Lung (tissue), 12 donors: ENCODE measurements around the gene BSG. TPM values are rescaled to one million over a fixed set of nuclear protein-coding genes. Genes with fewer than 3 reads are reported as not detected.

Experiments used
- ATAC-seq: fragments of 200-7000 bp; cut with Tn5 transposase; one replicate; pipeline ENCODE4 v1.9.1; 2020; ENCODE audit warnings: moderate number of reproducible peaks; ENCODE audit not compliant: insufficient read depth, low FRiP score
- DNase-seq, 3 donors: peaks; one replicate each; pipeline ENCODE4 v3.0.0-alpha.2; 2013 to 2017
- H3K27ac ChIP-seq, 2 donors: one replicate each; pipeline ENCODE4 v1.5.1; 2013; ENCODE audit warnings: mild to moderate bottlenecking in 2 of 2, moderate library complexity in 2 of 2, control low read depth in 1 of 2, inconsistent platforms in 1 of 2, low read depth in 1 of 2, low read length in 1 of 2
- H3K27me3 ChIP-seq, 3 donors: one replicate each; pipeline ENCODE4 v1.5.1; 2013; ENCODE audit warnings: low read length in 2 of 3; ENCODE audit not compliant: control insufficient read depth in 3 of 3, insufficient read depth in 3 of 3
- H3K36me3 ChIP-seq, 4 donors: one replicate each; pipeline ENCODE4 v1.5.1; 2013; ENCODE audit warnings: low read length in 4 of 4, mild to moderate bottlenecking in 1 of 4, moderate library complexity in 1 of 4; ENCODE audit not compliant: control insufficient read depth in 4 of 4, insufficient read depth in 4 of 4
- H3K4me1 ChIP-seq, 5 donors: one replicate each; pipeline ENCODE4 v1.5.1; 2013; ENCODE audit warnings: low read length in 5 of 5, mild to moderate bottlenecking in 2 of 5, moderate library complexity in 1 of 5; ENCODE audit not compliant: control insufficient read depth in 5 of 5, insufficient read depth in 5 of 5
- H3K4me3 ChIP-seq: one replicate; pipeline ENCODE4 v1.5.1; 2013; ENCODE audit warnings: mild to moderate bottlenecking, control low read depth, moderate library complexity
- H3K9ac ChIP-seq, 2 donors: one replicate each; pipeline ENCODE4 v1.5.1; 2013; ENCODE audit warnings: low read length in 2 of 2, control low read depth in 1 of 2; ENCODE audit not compliant: insufficient read depth in 1 of 2
- H3K9me3 ChIP-seq, 4 donors: one replicate each; pipeline ENCODE4 v1.5.1; 2013; ENCODE audit warnings: low read length in 3 of 4, mild to moderate bottlenecking in 1 of 4, moderate library complexity in 1 of 4; ENCODE audit not compliant: control insufficient read depth in 4 of 4, insufficient read depth in 3 of 4
- WGBS, 2 donors: extraction: QIAGEN DNeasy Blood & Tissue Kit; methylation state at CpG; one replicate each; pipeline ENCODE4 v1.1.7; 2013; 5-methylcytosine and 5-hydroxymethylcytosine counted together
- polyA plus RNA-seq, 2 donors: library from polyadenylated mRNA; stranded (reverse); fragments of 200-250 nt; gene quantifications; one replicate each; pipeline ENCODE4 v1.2.1, GENCODE V29; 2013
- total RNA-seq, 2 donors: library from RNA; depleted of rRNA in 1 of 2; stranded (reverse); fragments of >200 nt in 1 of 2; gene quantifications; one replicate each; pipeline ENCODE4 v1.2.1, GENCODE V29; 2014 to 2021
- TF ChIP-seq, protein P1 (sequence below): IDR thresholded peaks from 2 replicates; pipeline ENCODE4 v1.5.1; 2012; ENCODE audit warnings: mild to moderate bottlenecking; ENCODE audit errors: control extremely low read depth, extremely low read depth
- donor health status: control.
- donor health status: control.
- donor health status: Bipolar disorder and iron deficiency.
- donor health status: healthy.
- donor health status: DM: yes; HTN: yes; CAD: no.

The BSG gene
- total and polyA plus RNA-seq, 4 donors: 239 to 416 (median 355) TPM

DNA sequence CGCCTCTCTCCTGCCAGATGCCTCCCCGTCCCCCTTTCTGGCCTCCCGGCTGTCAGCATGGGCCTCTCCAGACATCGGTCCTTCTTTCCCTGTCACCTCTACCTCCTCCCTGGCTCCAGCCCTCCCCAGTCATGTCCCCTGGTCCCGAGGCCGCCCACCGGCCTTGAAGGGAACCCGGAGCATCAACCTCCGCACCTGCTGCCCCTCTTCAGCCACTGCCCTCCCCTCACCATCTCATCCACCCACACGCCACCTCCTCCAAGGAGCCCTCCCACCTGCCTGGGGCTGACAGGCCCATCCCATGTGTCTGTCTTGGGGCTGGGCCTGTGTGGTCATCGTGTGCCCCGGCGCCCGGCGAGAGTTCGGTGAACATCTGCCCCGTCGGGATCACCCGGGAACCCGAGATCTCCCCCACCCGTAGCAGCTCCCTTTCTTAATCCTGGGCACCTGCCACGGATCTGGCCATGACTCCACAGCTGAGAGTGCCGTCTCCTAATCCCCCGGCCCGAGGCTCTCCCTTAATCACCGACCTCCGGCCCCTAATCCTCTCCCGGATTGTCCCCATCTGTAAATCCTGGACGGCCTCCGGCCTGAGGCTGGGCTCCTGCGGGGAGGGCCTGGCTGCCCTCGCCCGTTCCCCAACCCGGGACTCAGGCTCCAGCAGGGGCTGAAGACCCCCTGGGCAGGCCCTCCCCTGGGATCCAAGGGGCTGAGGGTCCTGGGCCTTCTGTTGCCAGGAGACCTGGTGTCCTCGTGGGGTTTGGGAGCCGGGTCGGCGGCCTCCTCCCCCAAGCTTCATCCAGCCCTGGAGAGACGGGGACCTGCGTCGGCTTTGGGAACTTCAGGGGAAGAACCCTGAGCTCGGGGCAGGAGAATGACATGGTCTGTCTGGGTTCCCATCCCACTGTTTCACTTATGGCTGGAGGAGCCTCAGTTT, 23.2 kb downstream of the BSG start:
- Histone ChIP-seq H3K4me3 (no peak overlapping the region), H3K4me1 (peaks cover 0 to 5% (median 0%) of the 10 kb centered on the region in 5 donors), H3K36me3 (no peaks in the 10 kb centered on the region), H3K9ac (no peak overlapping the region), H3K27ac (no peak overlapping the region), H3K27me3 (peaks cover 0 to 23% (median 17%) of the 10 kb centered on the region in 3 donors), H3K9me3 (peaks cover 0 to 5% (median 0%) of the 10 kb centered on the region in 4 donors)
- TF ChIP-seq, protein P1, sequence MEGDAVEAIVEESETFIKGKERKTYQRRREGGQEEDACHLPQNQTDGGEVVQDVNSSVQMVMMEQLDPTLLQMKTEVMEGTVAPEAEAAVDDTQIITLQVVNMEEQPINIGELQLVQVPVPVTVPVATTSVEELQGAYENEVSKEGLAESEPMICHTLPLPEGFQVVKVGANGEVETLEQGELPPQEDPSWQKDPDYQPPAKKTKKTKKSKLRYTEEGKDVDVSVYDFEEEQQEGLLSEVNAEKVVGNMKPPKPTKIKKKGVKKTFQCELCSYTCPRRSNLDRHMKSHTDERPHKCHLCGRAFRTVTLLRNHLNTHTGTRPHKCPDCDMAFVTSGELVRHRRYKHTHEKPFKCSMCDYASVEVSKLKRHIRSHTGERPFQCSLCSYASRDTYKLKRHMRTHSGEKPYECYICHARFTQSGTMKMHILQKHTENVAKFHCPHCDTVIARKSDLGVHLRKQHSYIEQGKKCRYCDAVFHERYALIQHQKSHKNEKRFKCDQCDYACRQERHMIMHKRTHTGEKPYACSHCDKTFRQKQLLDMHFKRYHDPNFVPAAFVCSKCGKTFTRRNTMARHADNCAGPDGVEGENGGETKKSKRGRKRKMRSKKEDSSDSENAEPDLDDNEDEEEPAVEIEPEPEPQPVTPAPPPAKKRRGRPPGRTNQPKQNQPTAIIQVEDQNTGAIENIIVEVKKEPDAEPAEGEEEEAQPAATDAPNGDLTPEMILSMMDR: no peak
- ATAC-seq: no peak
- DNase-seq: no peak
- 76 to 82% methylated on average over 41 to 42 of the region's 42 CpGs for WGBS, 2 donors

DNA sequence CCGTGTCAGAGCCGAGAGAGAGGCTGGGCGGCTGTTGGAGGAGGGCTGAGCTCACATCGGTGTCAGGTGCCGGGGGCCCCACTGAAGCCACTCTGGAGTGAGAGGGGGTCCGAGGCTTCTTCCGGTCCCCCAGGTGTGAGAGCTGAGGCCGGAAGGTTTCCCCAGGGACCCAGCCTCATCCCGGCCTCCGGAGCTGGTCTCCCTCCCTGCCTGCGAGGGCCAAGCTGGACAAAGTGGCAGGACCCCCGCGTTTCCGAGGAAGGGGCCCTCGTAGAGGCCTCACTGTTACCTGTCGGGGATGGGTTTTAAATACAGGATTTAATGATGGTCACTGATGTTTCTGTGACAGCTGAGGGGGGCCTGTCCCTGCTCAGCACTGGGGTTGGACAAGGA, 23.9 kb downstream of the BSG start:
- Histone ChIP-seq H3K4me1 (peaks cover 0 to 1% (median 0%) of the 10 kb centered on the region in 5 donors), H3K27me3 (peaks cover 0 to 16% (median 13%) of the 10 kb centered on the region in 3 donors), H3K27ac (no peak overlapping the region), H3K4me3 (no peak overlapping the region), H3K9me3 (peaks cover 0 to 1% (median 0%) of the 10 kb centered on the region in 4 donors), H3K9ac (no peak overlapping the region), H3K36me3 (no peaks in the 10 kb centered on the region)
- no peak for DNase-seq
- TF ChIP-seq, protein P1: no peak
- WGBS, 2 donors: 87 to 90% methylated on average over 16 of the region's 16 CpGs
- ATAC-seq: no peak

DNA sequence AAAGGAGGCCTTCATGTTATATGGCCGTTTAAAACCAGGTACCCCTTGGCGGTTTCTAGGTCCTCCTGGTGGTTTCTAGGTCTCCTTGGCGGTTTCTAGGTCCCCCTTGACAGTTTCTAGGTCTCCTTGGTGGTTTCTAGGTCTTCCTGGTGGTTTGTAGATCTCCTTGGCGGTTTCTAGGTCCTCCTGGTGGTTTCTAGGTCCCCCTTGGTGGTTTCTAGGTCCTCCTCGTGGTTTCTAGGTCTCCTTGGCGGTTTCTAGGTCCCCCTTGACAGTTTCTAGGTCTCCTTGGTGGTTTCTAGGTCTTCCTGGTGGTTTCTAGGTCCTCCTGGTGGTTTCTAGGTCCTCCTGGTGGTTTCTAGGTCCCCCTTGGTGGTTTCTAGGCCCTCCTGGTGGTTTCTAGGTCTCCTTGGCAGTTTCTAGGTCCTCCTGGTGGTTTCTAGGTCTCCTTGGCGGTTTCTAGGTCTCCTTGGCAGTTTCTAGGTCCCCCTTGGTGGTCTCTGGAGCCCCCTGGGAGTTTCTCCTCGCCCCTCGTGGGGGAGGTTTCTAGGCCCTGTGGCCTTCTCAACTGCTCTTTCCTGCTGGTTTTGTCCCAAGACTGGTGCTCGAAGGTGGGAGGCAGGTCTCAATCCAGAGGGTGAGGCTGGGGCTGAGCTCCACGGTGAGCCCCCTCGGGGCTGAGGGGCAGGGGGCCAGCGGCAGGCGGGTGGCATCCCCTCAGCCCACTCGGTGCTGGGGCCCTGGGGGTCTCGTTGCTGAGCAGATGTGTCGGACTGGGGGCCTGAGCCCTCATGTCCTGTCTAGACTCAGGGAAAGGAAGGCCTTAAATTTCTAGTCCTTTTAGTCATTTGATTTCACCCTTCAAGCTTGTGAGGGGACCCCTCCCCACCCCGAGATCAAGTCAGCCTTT, 25.3 kb downstream of the BSG start:
- Histone ChIP-seq H3K27ac (no peak overlapping the region), H3K36me3 (no peaks in the 10 kb centered on the region), H3K27me3 (peaks cover 0 to 9% (median 4%) of the 10 kb centered on the region in 3 donors), H3K4me1 (no peaks in the 10 kb centered on the region), H3K9me3 (no peaks in the 10 kb centered on the region), H3K4me3 (no peak overlapping the region), H3K9ac (no peak overlapping the region)
- ATAC-seq: no peak
- TF ChIP-seq, protein P1: no peak
- 78 to 80% methylated on average over 18 of the region's 18 CpGs for WGBS, 2 donors
- DNase-seq: no peak
